Spleen (tissue), 3 donors: Measurements from ENCODE around the gene TMEM132D.

Experiments
- POLR2A ChIP-seq, 3 donors: fragments of 450-650 bp; IDR thresholded peaks; one replicate each; pipeline ENCODE4 v1.5.1; 2017; ENCODE audit warnings: antibody characterized with exemption in 3 of 3, mild to moderate bottlenecking in 1 of 3
- POLR2AphosphoS5 ChIP-seq, 3 donors: sonication (generic); formaldehyde crosslinking; IDR thresholded peaks; one replicate each; pipeline ENCODE4 v1.5.1; 2017; ENCODE audit warnings: antibody characterized with exemption in 3 of 3

DNA sequence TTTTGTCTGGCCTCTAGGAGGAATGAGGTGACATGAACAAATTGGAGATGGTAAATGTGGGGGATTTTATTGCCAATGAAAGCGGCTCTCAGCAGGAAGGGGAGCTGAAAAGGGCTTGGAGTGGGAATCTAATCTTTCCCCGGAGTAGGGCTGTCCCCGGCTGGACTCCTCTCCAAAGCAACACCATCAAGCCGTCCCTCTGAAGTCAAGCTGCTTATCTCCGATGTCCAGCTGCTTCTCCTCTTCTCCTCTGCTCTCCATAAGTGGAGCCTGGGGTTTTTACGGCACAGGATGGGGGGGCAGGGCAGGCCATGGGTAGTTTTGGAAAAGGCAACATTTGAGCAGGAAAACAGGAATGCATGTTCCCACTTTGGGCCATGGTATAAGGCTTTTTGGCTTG is 113.5 kb downstream of the TMEM132D start:
- no peak for TF ChIP-seq POLR2AphosphoS5 (IDR thresholded peaks at IDR 0.05)
- no peak for TF ChIP-seq POLR2A (IDR thresholded peaks at IDR 0.05)
